K562 (cell line): ENCODE results near the gene ZSCAN22. TPM values are rescaled to one million over a fixed set of nuclear protein-coding genes. Genes with fewer than 3 reads are reported as not detected.

ENCODE experiments used
- CEBPG ChIP-seq, 3 experiments: fragments of 200-800 bp in 1 of 3; sonication (Bioruptor generic) in 1 of 3; sonication (generic) in 1 of 3; formaldehyde crosslinking in 1 of 3; IDR thresholded peaks in 2 of 3; conservative IDR thresholded peaks in 1 of 3; 2 replicates each; pipeline versions ENCODE4 v1.6.1 to v1.8.0; 2016 to 2022; ENCODE audit warnings: missing compliant biosample characterization in 2 of 3, missing genetic modification characterization in 2 of 3, mild to moderate bottlenecking in 1 of 3, missing genetic modification reagents in 1 of 3
- CSDE1 ChIP-seq, 2 experiments: fragments of 450-650 bp; IDR thresholded peaks; 2 replicates each; pipeline ENCODE4 v1.6.1; 2016; ENCODE audit warnings: mild to moderate bottlenecking in 1 of 2
- E2F5 ChIP-seq: sonication (generic); formaldehyde crosslinking; IDR thresholded peaks from 2 replicates; pipeline ENCODE4 v1.8.0; 2022; ENCODE audit warnings: mild to moderate bottlenecking, missing genetic modification reagents
- HEY1 ChIP-seq: fragments of 250-450 bp; sonication (Bioruptor Pico); IDR thresholded peaks from 2 replicates; pipeline ENCODE4 v1.5.0; 2020; ENCODE audit warnings: mild to moderate bottlenecking, moderate library complexity, borderline replicate concordance
- HLTF ChIP-seq: fragments of 450-650 bp; IDR thresholded peaks from 2 replicates; pipeline ENCODE4 v1.6.1; 2016
- HMBOX1 ChIP-seq: sonication (generic); IDR thresholded peaks from 2 replicates; pipeline ENCODE4 v1.6.1; 2016
- MEF2A ChIP-seq: IDR thresholded peaks from 2 replicates; pipeline ENCODE4 v1.6.1; 2011; ENCODE audit warnings: low read depth, mild to moderate bottlenecking, low read length, moderate library complexity; ENCODE audit not compliant: control insufficient read depth
- MEF2D ChIP-seq: conservative IDR thresholded peaks from 2 replicates; pipeline ENCODE4 v1.6.1; 2016; ENCODE audit warnings: low read depth, missing genetic modification characterization, missing compliant biosample characterization
- PATZ1 ChIP-seq: fragments of 250-450 bp; sonication (Bioruptor Pico); IDR thresholded peaks from 2 replicates; pipeline ENCODE4 v1.5.0; 2020; ENCODE audit warnings: mild to moderate bottlenecking, borderline replicate concordance
- RAD51 ChIP-seq: fragments of 450-650 bp; IDR thresholded peaks from 2 replicates; pipeline ENCODE4 v1.7.1; 2016; ENCODE audit warnings: low read depth, mild to moderate bottlenecking, borderline replicate concordance
- STAT5A ChIP-seq: IDR thresholded peaks from 2 replicates; pipeline ENCODE4 v1.6.1; 2012; ENCODE audit warnings: low read length, inconsistent platforms, borderline replicate concordance
- STAT5B ChIP-seq: fragments of 250-450 bp; sonication (Bioruptor Pico); IDR thresholded peaks from 2 replicates; pipeline ENCODE4 v1.8.0; 2021; ENCODE audit warnings: mild to moderate bottlenecking, inconsistent platforms
- THRAP3 ChIP-seq: fragments of 450-650 bp; IDR thresholded peaks from 2 replicates; pipeline ENCODE4 v1.6.1; 2016; ENCODE audit warnings: mild to moderate bottlenecking, inconsistent platforms, borderline replicate concordance
- YY1 ChIP-seq, 3 experiments: IDR thresholded peaks; 2 replicates each; pipeline ENCODE4 v1.6.1; 2011; ENCODE audit warnings: low read length in 2 of 3, mild to moderate bottlenecking in 2 of 3, moderate library complexity in 2 of 3, borderline replicate concordance in 1 of 3, control low read depth in 1 of 3, low read depth in 1 of 3; ENCODE audit not compliant: insufficient read depth in 3 of 3, insufficient replicate concordance in 2 of 3, control insufficient read depth in 1 of 3, insufficient read length in 1 of 3; ENCODE audit errors: extremely low read depth in 1 of 3
- ZNF124 ChIP-seq: sonication (generic); formaldehyde crosslinking; IDR thresholded peaks from 2 replicates; pipeline ENCODE4 v1.8.1; 2022; ENCODE audit warnings: missing genetic modification reagents
- ZNF668 ChIP-seq: fragments of 250-450 bp; sonication (Bioruptor Pico); IDR thresholded peaks from 2 replicates; pipeline ENCODE4 v1.8.0; 2022; ENCODE audit warnings: mild to moderate bottlenecking, inconsistent platforms
- ZNF766 ChIP-seq: fragments of 200-800 bp; sonication (Bioruptor generic); conservative IDR thresholded peaks from 2 replicates; pipeline ENCODE4 v1.6.1; 2016; ENCODE audit warnings: missing genetic modification characterization, missing compliant biosample characterization
- polyA plus RNA-seq, 8 experiments: library from polyadenylated mRNA; depleted of rRNA in 4 of 8; stranded (reverse) in 5 of 8; unstranded in 3 of 8; fragments of >200 nt; fragmentation: Nextera tagmentation in 2 of 8; fragmentation: Illumina TruSeq in 1 of 8; extraction: Ambion mirVana in 2 of 8; extraction: Trizol in 1 of 8; gene quantifications; 2 replicates each; pipeline versions ENCODE4 v1.2.1 to v1.2.3, GENCODE V29; 2011 to 2014; ENCODE audit warnings: inconsistent platforms in 1 of 8, missing spikeins in 1 of 8
- total RNA-seq, 7 experiments: library from RNA; depleted of rRNA in 6 of 7; stranded (reverse); fragments of >200 nt in 6 of 7; fragmentation: Illumina TruSeq in 2 of 7; extraction: Trizol in 2 of 7; gene quantifications; 2 replicates each; pipeline versions ENCODE4 v1.2.1 to v1.2.3, GENCODE V29; 2011 to 2021; ENCODE audit warnings: low replicate concordance in 1 of 7
- TF ChIP-seq, protein P1 (sequence below): IDR thresholded peaks from 2 replicates; pipeline ENCODE4 v1.6.1; 2011; ENCODE audit warnings: borderline replicate concordance, low read depth, mild to moderate bottlenecking, moderate library complexity, low read length; ENCODE audit not compliant: insufficient read depth, poor library complexity, severe bottlenecking
- TF ChIP-seq, protein P2 (sequence below): fragments of 250-450 bp; sonication (Bioruptor Pico); IDR thresholded peaks from 2 replicates; pipeline ENCODE4 v1.8.0; 2022; ENCODE audit warnings: moderate library complexity, mild to moderate bottlenecking, inconsistent platforms

Gene ZSCAN22
- total and polyA plus RNA-seq, 9 of the 15 experiments (the other 6 are each of a cell fraction or from before 2014, with no cell fraction given) = 0.98 to 5.3 (median 3.0) TPM

- TF ChIP-seq E2F5 (CRISPR knock-in tag) (no peak), HLTF (no peak), THRAP3 (peak; percentile 19; the same call in 1 of the 2 replicates), HMBOX1 (no peak), MEF2D (tag) (peak; percentile 37; the same call in 1 of the 2 replicates), CSDE1 (IDR thresholded peaks at IDR 0.05) (no peak), ZNF766 (CRISPR knock-in tag) (0 out of 2 replicates have a peak, but pooled peaks have one; percentile 28), PATZ1 (CRISPR knock-in tag) (no peak), RAD51 (no peak), HEY1 (CRISPR knock-in tag) (no peak), MEF2A (peak; percentile 76; the same call in 1 of the 2 replicates), YY1 (IDR thresholded peaks at IDR 0.05; ENCODE audit: borderline replicate concordance in 1 of 3, control insufficient read depth in 1 of 3, extremely low read depth in 1 of 3, insufficient read depth in 3 of 3, insufficient read length in 1 of 3, insufficient replicate concordance in 2 of 3, low read depth in 1 of 3, low read length in 2 of 3) (peak in 1 of 3 experiments; percentile 72), STAT5B (no peak), STAT5A (no peak), ZNF124 (CRISPR knock-in tag) (no peak), ZNF668 (peak; percentile 65; the same call in 1 of the 2 replicates), CEBPG (CRISPR knock-in tag; IDR thresholded peaks at IDR 0.05) (no peak), CEBPG (tag; conservative IDR thresholded peaks at IDR 0.05 in 1 of 2, IDR thresholded peaks at IDR 0.05 in 1 of 2) (peak in 1 of 2 experiments; percentile 51; a peak in 1 of 4 replicates)
- TF ChIP-seq, protein P1, sequence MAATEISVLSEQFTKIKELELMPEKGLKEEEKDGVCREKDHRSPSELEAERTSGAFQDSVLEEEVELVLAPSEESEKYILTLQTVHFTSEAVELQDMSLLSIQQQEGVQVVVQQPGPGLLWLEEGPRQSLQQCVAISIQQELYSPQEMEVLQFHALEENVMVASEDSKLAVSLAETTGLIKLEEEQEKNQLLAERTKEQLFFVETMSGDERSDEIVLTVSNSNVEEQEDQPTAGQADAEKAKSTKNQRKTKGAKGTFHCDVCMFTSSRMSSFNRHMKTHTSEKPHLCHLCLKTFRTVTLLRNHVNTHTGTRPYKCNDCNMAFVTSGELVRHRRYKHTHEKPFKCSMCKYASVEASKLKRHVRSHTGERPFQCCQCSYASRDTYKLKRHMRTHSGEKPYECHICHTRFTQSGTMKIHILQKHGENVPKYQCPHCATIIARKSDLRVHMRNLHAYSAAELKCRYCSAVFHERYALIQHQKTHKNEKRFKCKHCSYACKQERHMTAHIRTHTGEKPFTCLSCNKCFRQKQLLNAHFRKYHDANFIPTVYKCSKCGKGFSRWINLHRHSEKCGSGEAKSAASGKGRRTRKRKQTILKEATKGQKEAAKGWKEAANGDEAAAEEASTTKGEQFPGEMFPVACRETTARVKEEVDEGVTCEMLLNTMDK = no peak
- TF ChIP-seq, protein P2, sequence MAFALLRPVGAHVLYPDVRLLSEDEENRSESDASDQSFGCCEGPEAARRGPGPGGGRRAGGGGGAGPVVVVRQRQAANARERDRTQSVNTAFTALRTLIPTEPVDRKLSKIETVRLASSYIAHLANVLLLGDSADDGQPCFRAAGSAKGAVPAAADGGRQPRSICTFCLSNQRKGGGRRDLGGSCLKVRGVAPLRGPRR (CRISPR knock-in tag) = no peak
These were observed 48.9 kb upstream of the ZSCAN22 start (continued) for GRCh38 chr19:58277748-58278540.
